Measurements from ENCODE around the gene FAM186B.

The FAM186B gene

GRCh38 chr12:49537752-49538509 is 67.5 kb downstream of the FAM186B start:
- ATAC-seq: peak; percentile 34
- DNase-seq: peak; percentile 44
